Thyroid gland (tissue), 4 donors: Measurements from ENCODE around the gene CEACAM8. TPM values are rescaled to one million over a fixed set of nuclear protein-coding genes. Genes with fewer than 3 reads are reported as not detected.

Experiments
- DNase-seq, 2 donors: peaks; one replicate each; pipeline ENCODE4 v3.0.0-alpha.2; 2019
- H3K27ac ChIP-seq, 3 donors: fragments of 200-600 bp; sonication (generic); 1 replicate in 2 of 3; 2 replicates in 1 of 3; pipeline ENCODE4 v1.5.1; 2016 to 2019; ENCODE audit warnings: mild to moderate bottlenecking in 1 of 3, moderate library complexity in 1 of 3
- H3K27me3 ChIP-seq: fragments of 200-600 bp; sonication (generic); one replicate; pipeline ENCODE4 v1.5.1; 2019
- H3K36me3 ChIP-seq, 2 donors: fragments of 200-600 bp; sonication (generic); one replicate each; pipeline ENCODE4 v1.5.1; 2016 to 2019
- H3K4me1 ChIP-seq, 2 donors: fragments of 200-600 bp; sonication (generic); one replicate each; pipeline ENCODE4 v1.5.1; 2017 to 2019
- H3K4me3 ChIP-seq, 3 donors: fragments of 200-600 bp; sonication (generic); replicated peaks in 1 of 3; 1 replicate in 2 of 3; 2 replicates in 1 of 3; pipeline ENCODE4 v1.5.1; 2016; ENCODE audit warnings: mild to moderate bottlenecking in 1 of 3
- H3K9me3 ChIP-seq: fragments of 200-600 bp; sonication (generic); one replicate; pipeline ENCODE4 v1.5.1; 2017
- POLR2A ChIP-seq, 2 donors: fragments of 450-650 bp; IDR thresholded peaks; one replicate each; pipeline ENCODE4 v1.6.1; 2017; ENCODE audit warnings: antibody characterized with exemption in 2 of 2, mild to moderate bottlenecking in 2 of 2, moderate library complexity in 1 of 2
- WGBS, 2 donors: methylation state at CpG; one replicate each; pipeline ENCODE4 v1.1.5; 2017; 5-methylcytosine and 5-hydroxymethylcytosine counted together
- intact Hi-C: fragments of 100-400 bp; cut with DNase I; formaldehyde crosslinking; loops from one replicate; pipeline ENCODE4 v1.15.1; 2023
- total RNA-seq, 4 donors: library from RNA; depleted of rRNA; stranded (reverse); fragments of >200 nt; gene quantifications; one replicate each; pipeline ENCODE4 v1.2.3, GENCODE V29; 2016
- TF ChIP-seq, protein P1 (sequence below), 6 experiments: fragments of 200-600 bp in 3 of 6; fragments of 450-650 bp in 3 of 6; sonication (generic) in 3 of 6; IDR thresholded peaks; one replicate each; pipeline ENCODE4 v1.5.1; 2016 to 2019; ENCODE audit warnings: antibody characterized with exemption in 6 of 6, mild to moderate bottlenecking in 2 of 6, inconsistent platforms in 1 of 6, moderate library complexity in 1 of 6

The CEACAM8 gene
- total RNA-seq, 4 donors from 2014 or later: not detected

DNA sequence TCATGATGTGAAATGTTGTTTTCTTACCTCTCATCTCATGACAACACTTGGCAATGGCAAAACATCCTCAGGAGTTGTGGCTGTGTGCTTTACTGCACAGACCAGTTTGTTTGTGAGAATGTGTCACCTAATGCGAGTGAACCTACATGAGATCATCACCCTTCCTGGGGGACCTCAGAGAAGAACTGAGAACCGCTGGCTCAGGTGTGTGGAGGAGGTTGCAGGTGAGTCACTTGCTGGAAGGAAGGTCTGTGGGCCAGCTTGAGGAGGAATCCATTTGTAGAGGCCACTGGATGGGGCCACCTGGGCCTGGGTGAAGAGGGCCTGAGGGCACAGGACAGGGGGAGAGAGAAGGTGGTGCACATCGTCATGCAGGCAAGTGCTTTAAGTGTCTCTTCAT is 63.4 kb downstream of the CEACAM8 start:
- Histone ChIP-seq H3K4me3 (no peak overlapping the region), H3K9me3 (no peaks in the 10 kb centered on the region), H3K27ac (no peak overlapping the region), H3K4me1 (peaks cover 0 to 8% of the 10 kb centered on the region in 2 donors), H3K27me3 (no peaks in the 10 kb centered on the region), H3K36me3 (no peaks in the 10 kb centered on the region)
- WGBS, 2 donors: 79 to 92% methylated on average over 3 of the region's 3 CpGs
- no peak for DNase-seq
- intact Hi-C loops: no loop called here
- TF ChIP-seq, protein P1, sequence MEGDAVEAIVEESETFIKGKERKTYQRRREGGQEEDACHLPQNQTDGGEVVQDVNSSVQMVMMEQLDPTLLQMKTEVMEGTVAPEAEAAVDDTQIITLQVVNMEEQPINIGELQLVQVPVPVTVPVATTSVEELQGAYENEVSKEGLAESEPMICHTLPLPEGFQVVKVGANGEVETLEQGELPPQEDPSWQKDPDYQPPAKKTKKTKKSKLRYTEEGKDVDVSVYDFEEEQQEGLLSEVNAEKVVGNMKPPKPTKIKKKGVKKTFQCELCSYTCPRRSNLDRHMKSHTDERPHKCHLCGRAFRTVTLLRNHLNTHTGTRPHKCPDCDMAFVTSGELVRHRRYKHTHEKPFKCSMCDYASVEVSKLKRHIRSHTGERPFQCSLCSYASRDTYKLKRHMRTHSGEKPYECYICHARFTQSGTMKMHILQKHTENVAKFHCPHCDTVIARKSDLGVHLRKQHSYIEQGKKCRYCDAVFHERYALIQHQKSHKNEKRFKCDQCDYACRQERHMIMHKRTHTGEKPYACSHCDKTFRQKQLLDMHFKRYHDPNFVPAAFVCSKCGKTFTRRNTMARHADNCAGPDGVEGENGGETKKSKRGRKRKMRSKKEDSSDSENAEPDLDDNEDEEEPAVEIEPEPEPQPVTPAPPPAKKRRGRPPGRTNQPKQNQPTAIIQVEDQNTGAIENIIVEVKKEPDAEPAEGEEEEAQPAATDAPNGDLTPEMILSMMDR (IDR thresholded peaks at IDR 0.05): no peak
- TF ChIP-seq POLR2A (IDR thresholded peaks at IDR 0.05): no peak

Other genes starting within 250 kb of the CEACAM8 start
- gene CNFN, start 204.6 kb downstream of the CEACAM8 start, total RNA-seq: 1 to 10 TPM in 1 of 4 donors, not detected in 3; 1.0 TPM
- 10 to 100 TPM in 1 of 4 donors, 1 to 10 TPM in 3; 4.0 to 10.0 (median 7.4) TPM for gene LIPE, start 167.5 kb downstream of the CEACAM8 start, total RNA-seq
- not detected for gene CXCL17, start 152.0 kb downstream of the CEACAM8 start, total RNA-seq
- 10 to 100 TPM in 1 of 4 donors, 1 to 10 TPM in 3; 2.1 to 21.5 (median 3.6) TPM for gene CEACAM1, start 66.4 kb downstream of the CEACAM8 start, total RNA-seq
- gene PSG3, start 145.6 kb upstream of the CEACAM8 start, total RNA-seq: not detected
- not detected for gene PSG8, start 170.8 kb upstream of the CEACAM8 start, total RNA-seq